ENCODE results near the gene FEV.
A peak's percentile ranks its signal among the peaks of the same experiment; 100 is the strongest.
"Not testable (repeated sequence)": the region's sequence is repeated elsewhere in the genome, so short reads cannot be mapped to it uniquely, and the experiment has no call there.

FEV gene

GRCh38 chr2:218975060-218975777, 9.8 kb downstream of the FEV start:
- no peak for DNase-seq (ENCODE audit: low spot score)

DNA sequence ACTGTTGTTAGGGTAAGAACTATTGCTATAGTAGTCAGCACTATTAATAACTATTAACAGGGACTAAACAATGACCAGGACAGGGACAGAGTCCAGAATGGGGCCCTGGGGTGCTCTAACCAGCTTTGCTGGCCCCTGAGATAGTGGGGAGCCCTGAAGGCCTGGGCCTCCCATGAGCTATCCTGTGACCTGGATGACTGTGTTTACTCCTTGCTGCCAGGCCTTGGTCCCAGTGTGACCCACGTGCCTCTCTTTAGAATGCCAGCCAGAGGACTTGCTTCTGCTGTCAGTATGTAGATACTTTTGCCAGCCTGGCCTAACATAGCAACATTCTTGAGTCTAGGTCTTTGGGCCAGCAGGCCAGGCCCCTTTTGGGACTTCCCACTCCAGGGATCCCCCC, 14.1 kb downstream of the FEV start:
- no peak for DNase-seq (ENCODE audit: low spot score)

- peak; percentile 29 for DNase-seq (ENCODE audit: low spot score)
These were observed 20.8 kb downstream of the FEV start for GRCh38 chr2:218964041-218964771.

- DNase-seq (ENCODE audit: low spot score): no peak
These were observed 21.4 kb downstream of the FEV start for GRCh38 chr2:218963601-218964000.

DNA sequence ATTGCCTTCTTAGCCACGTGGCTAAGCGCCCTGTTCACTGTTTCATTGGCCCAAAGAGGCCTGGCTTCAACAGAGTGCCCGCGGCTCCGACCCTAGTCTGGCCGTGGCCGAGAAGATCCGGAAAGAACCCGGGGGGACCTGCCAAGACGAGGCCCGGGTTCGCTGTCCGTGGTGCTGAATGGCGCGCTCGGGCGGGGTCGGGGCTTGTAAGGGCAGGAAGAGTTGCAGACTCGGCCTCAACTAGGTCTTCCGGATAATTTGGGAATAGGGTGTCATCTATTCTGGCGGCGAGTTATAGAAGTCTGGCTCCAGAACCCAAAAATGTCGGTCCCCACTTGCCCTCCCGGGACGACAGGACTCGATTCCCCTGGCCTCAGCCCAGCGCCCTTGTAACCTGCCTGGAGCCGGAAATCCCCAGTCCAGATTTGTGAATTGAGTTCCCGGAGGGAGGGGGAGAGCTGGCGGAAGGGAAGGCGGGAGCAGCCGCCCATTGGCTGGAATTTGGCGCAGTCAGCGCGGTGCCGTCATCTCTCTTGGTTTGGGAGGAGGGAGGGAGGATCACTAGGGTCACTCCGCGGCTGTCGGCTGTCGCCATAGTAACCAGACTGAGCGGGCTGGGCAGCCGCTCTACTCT, 22.0 kb downstream of the FEV start:
- DNase-seq (ENCODE audit: low spot score): no peak

- no peak for DNase-seq (ENCODE audit: low spot score)
These were observed 23.1 kb downstream of the FEV start for GRCh38 chr2:218961651-218962570.

GRCh38 chr2:218961229-218961628, 23.8 kb downstream of the FEV start:
- DNase-seq (ENCODE audit: low spot score): no peak

DNA sequence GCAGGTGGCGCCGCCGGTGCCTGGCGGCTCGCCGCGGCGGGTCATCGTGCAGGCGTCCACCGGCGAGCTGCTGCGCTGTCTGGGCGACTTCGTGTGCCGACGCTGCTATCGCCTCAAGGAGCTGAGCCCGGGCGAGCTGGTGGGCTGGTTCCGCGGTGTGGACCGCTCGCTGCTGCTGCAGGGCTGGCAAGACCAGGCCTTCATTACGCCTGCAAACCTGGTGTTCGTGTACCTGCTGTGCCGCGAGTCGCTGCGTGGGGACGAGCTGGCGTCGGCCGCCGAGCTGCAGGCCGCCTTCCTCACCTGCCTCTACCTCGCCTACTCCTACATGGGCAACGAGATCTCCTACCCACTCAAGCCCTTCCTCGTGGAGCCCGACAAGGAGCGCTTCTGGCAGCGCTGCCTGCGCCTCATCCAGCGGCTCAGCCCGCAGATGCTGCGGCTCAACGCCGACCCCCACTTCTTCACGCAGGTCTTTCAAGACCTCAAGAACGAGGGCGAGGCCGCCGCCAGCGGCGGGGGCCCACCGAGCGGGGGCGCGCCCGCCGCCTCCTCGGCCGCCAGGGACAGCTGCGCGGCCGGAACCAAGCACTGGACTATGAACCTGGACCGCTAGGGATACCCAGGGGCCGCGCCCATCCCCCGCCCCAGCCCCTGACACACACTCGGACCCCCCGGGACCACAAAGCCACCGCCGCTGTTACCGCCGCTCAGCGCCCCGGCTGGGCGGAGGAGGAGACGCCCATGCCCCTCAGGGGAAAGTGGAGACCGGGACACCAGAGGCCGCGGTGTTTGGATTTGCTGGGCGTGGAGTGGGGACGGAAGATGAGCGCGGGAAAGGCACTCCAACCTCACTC, 24.4 kb downstream of the FEV start:
- no peak for DNase-seq (ENCODE audit: low spot score)

DNA sequence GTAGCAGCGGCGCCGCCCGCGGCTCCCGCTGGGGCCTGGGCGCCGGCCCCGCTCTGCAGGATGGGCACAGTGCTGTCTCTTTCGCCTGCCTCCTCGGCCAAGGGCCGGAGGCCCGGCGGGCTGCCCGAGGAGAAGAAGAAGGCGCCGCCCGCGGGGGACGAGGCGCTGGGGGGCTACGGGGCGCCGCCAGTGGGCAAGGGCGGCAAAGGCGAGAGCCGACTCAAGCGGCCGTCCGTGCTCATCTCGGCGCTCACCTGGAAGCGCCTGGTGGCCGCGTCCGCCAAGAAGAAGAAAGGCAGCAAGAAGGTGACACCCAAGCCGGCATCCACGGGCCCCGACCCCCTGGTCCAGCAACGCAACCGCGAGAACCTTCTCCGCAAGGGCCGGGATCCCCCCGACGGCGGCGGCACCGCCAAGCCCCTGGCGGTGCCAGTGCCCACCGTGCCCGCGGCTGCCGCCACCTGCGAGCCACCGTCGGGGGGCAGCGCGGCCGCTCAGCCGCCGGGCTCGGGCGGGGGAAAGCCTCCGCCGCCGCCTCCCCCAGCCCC, 25.1 kb downstream of the FEV start:
- DNase-seq (ENCODE audit: low spot score): no peak

DNA sequence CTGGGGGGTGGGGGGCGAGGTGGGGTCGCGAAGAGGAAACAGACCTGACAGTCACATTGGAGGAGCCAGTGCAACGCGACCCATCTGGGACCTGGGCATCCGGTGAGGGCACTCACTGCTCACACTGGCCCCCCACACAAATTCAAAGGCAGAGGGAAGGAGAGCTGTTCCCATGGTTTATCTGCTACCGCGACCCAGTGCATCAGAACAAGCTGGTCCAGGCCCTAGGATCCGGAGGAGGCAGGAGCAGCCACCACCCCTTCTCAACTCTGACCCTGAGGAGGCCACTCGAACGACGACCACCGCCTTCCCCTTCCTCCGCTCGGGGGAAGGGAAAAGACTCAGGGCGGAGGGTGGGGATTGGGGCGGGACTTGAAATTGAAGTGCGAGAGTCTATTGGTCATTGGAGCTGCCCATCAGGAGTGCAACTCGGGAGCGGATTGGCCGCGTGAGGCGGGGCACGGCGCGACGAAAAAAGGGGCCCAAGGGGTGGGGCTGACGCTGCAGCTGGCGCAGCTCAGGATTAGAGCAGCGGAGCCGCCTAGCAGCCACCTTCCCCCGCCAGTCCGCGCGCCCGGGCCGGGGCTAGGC, 25.7 kb downstream of the FEV start, which contains the start of gene CDK5R2:
Gene CDK5R2, plus strand, starts transcription at position 526 of the 591 bp plus-strand sequence. CDS start 155 bp downstream, outside the sequence.
- peak; percentile 32 for DNase-seq (ENCODE audit: low spot score)

DNA sequence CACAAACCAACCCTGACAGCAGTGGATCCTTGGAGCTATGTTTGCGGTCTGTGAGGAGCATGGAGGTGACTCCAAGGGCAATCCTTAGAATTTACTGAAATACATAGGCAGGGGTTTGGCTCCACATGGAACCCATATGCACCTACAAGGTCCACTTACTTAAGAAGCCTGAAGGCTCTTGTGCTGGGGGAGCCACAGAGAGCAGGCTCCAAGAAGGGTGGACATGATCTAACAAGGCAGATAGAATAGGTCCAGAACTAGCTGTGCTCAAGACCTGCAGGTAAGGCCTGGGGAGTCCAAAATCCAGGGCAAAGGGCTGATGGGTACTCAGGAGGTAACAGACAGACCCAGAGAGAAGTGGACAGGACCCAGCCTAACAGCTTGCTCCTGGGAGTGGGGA, 26.7 kb downstream of the FEV start:
- DNase-seq (ENCODE audit: low spot score): no peak

GRCh38 chr2:218957671-218958070, 27.3 kb downstream of the FEV start:
- DNase-seq (ENCODE audit: low spot score): no peak

- DNase-seq (ENCODE audit: low spot score): no peak
These were observed 28.9 kb downstream of the FEV start for GRCh38 chr2:218956039-218956438.

DNA sequence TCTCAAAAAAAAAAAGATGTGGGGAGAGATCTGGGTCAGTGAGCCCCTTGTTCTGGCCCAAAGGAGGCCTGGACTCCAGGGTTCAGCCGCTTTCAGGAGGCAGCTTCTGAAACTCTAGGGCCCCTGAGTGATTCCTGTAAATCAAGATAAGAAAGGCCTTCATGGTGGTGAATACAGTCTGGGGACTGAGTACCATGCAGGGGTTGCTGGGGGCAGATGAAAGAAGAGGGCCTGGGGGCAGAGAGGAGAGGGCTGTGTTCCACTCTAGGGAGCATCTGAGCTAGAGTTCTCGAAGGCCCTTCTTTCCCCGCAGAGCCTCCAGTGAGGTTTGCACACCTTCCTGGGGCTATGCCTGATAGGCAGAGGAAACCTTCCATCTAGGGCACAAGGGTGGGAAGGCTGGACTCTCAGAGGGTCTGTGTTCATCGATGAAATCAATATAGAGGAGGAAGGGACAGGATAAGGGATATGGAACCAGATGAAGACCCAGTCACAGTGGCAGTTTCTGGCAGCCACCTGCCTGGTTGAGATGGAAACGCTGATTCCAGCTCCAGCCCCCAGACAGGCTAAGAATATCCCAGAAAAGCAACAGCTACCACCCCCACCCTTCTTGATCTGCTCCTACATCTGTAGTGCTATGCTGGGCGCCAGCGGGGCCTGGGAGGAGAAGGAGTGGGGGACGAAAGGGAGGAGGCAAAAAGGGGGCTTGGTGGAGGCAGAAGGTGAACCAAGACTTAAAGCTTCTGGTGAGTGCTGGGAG, 30.3 kb downstream of the FEV start:
- no peak for DNase-seq (ENCODE audit: low spot score)

DNA sequence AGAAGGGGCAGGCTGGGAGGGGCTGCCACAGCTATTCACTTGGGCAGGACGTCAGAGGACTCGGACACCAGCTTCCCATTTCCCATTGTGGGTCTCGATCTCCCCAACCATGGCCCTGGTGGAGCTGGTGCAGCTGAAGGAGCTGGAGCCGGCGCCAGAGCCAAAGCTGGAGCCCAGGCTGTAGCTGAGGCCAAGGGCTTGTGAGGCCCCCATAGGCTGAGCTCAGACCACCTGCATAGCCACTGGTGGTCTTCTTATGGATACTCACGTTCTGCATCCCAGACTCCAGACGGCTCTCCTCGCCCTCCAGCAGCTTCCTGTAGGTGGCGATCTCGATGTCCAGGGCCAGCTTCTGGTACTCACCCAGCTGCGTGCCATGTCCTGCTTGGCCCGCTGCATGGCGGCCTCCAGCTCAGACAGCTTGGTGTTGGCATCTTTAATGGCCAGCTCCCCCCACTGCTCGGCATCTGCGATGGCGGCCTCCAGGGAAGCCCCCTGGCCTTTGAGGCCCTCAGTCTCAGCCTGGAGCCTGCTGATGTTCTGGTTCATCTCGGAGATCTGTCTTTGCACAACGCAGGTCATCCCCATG, 31.5 kb downstream of the FEV start:
- DNase-seq (ENCODE audit: low spot score): no peak

DNA sequence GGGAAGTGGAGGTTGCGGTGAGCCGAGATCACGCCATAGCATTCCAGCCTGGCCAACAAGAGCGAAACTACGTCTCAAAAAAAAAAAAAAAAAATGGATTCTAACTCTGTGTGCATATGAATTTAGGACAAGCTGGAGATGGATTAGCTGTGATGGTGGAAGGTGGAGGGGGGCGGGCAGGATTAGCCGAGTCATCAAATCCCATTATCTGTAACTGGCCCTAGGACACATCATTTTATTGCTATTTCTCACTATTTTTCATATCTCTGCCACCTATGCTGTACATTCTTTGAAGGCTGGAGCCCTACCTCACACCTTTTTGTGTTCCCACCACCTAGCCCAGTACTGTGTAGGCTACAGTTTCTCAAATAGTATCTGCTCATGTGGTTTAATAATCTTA, 32.8 kb downstream of the FEV start:
- DNase-seq (ENCODE audit: low spot score): no peak

DNA sequence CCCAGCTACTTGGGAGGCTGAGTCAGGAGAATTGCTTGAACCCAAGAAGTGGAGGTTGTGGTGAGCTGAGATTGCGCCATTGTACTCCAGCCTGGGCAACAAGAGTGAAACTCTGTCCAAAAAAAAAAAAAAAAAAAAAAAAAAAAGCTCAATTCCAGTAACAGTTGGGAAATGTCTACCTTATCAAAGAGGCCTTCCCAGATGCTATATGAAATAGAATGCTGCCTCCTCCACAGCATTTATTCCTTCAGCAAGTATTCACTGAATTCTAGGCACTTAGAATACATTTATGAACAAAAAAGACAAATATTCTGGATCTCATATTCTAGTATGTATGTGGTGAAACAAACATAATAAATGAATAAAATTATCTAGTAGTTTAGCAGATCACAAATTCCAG, 38.4 kb downstream of the FEV start:
- no peak for DNase-seq (ENCODE audit: low spot score)

DNA sequence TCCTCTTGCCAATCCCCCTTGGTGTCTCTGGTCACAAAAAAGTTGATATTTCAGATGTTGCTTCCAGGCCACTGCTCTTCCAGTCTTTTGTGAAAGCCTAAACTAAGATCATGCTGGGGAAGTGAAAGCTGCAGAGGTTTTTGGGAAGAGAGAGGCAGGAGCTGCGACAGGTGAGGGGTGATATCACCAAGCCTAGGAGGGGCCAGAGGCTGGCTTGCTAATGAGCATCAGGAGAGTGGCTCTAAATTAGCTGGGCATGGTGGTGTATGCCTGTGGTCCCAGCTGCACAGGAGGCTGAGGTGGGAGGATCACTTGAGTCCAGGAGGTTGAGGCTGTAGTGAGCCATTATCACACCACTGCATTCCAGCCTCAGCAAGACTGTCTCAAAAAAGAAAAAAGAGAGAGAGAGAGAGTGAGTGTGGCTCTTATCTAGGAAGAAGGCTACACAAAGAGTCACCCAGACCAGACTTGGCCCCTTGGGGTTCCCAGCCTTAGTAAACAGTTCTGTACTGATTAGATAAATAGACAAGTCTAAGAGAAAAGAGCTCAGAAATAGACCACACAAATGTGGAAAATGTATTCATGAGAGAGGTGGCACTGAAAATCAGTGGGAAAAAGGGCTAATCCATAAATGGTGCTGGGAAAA, 40.1 kb downstream of the FEV start:
- no peak for DNase-seq (ENCODE audit: low spot score)

DNA sequence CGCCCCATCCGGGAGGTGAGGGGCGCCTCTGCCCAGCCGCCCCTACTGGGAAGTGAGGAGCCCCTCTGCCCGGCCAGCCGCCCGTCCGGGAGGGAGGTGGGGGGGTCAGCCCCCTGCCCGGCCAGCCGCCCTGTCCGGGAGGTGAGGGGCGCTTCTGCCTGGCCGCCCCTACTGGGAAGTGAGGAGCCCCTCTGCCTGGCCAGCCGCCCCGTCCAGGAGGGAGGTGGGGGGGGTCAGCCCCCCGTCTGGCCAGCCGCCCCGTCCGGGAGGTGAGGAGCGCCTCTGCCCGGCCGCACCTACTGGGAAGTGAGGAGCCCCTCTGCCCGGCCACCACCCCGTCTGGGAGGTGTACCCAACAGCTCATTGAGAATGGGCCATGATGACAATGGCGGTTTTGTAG, 53.2 kb downstream of the FEV start:
- not testable (repeated sequence) for DNase-seq (ENCODE audit: low spot score)
